Esophagus muscularis mucosa (tissue), 4 donors: Measurements from ENCODE around the gene UBE2U. TPM values are rescaled to one million over a fixed set of nuclear protein-coding genes. Genes with fewer than 3 reads are reported as not detected.

Experiments used
- DNase-seq: peaks from one replicate; pipeline ENCODE4 v3.0.0-alpha.2; 2017; ENCODE audit errors: extremely low spot score
- H3K27ac ChIP-seq, 4 donors: fragments of 200-600 bp; sonication (generic); replicated peaks in 1 of 4; 1 replicate in 3 of 4; 2 replicates in 1 of 4; pipeline ENCODE4 v1.5.1; 2016 to 2019; ENCODE audit warnings: mild to moderate bottlenecking in 1 of 4
- H3K27me3 ChIP-seq, 4 donors: fragments of 200-600 bp; sonication (generic); one replicate each; pipeline versions ENCODE4 v1.5.1 to v1.6.0; 2016 to 2019
- H3K36me3 ChIP-seq, 4 donors: fragments of 200-600 bp; sonication (generic); one replicate each; pipeline ENCODE4 v1.5.1; 2016 to 2019
- H3K4me1 ChIP-seq, 4 donors: fragments of 200-600 bp; sonication (generic); one replicate each; pipeline ENCODE4 v1.5.1; 2016 to 2019
- H3K4me3 ChIP-seq, 4 donors: fragments of 200-600 bp; sonication (generic); 1 replicate in 2 of 4; 2 replicates in 2 of 4; pipeline ENCODE4 v1.5.1; 2016 to 2019; ENCODE audit warnings: mild to moderate bottlenecking in 4 of 4, moderate library complexity in 1 of 4
- H3K9me3 ChIP-seq, 4 donors: fragments of 200-600 bp; sonication (generic); 1 replicate in 3 of 4; 2 replicates in 1 of 4; pipeline ENCODE4 v1.5.1; 2016 to 2019
- EP300 ChIP-seq: sonication (generic); formaldehyde crosslinking; IDR thresholded peaks from one replicate; pipeline ENCODE4 v1.6.1; 2017; ENCODE audit warnings: antibody characterized with exemption
- POLR2A ChIP-seq: fragments of 450-650 bp; IDR thresholded peaks from one replicate; pipeline ENCODE4 v1.6.1; 2017; ENCODE audit warnings: antibody characterized with exemption, moderate library complexity, mild to moderate bottlenecking, low read depth
- POLR2AphosphoS5 ChIP-seq, 2 donors: sonication (generic); formaldehyde crosslinking; IDR thresholded peaks; one replicate each; pipeline ENCODE4 v1.6.1; 2017; ENCODE audit warnings: antibody characterized with exemption in 2 of 2
- WGBS: methylation state at CpG from one replicate; pipeline ENCODE4 v1.1.5; 2018; 5-methylcytosine and 5-hydroxymethylcytosine counted together
- intact Hi-C: fragments of 100-400 bp; cut with DNase I; formaldehyde crosslinking; loops from one replicate; pipeline ENCODE4 v1.15.1; 2023
- total RNA-seq, 4 donors: library from RNA; depleted of rRNA; stranded (reverse); fragments of >200 nt; gene quantifications; one replicate each; pipeline versions ENCODE4 v1.1.0 to v1.2.1, GENCODE V29; 2016
- TF ChIP-seq, protein P1 (sequence below), 3 experiments: fragments of 200-600 bp in 2 of 3; fragments of 450-650 bp in 1 of 3; sonication (generic) in 2 of 3; IDR thresholded peaks; one replicate each; pipeline ENCODE4 v1.5.1; 2017 to 2019; ENCODE audit warnings: antibody characterized with exemption in 3 of 3, mild to moderate bottlenecking in 2 of 3, moderate library complexity in 1 of 3

Gene UBE2U
- total RNA-seq, 4 donors from 2014 or later: not detected

DNA sequence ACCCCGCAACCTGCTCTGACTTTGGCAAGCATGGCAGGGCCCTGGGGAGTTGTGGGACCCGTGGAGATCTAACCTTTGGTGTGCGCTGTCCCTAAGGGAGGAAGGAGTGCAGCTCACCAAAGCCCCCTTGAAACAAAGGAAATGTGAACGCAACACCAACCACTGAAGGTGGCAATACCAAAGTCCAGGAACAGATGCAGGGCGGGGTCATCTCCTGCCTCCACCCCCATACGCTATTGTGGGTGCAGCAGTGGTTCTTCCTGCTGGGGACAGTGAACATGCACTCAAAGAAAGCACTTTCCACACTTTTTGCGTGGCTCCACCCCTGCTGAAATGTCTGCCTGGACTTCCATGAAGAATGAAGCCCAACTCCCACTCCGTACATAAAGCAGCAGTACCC, 93.0 kb downstream of the UBE2U start:
- intact Hi-C loops: no loop called here
- TF ChIP-seq POLR2A (no peak), POLR2AphosphoS5 (IDR thresholded peaks at IDR 0.05) (no peak), EP300 (no peak)
- TF ChIP-seq, protein P1, sequence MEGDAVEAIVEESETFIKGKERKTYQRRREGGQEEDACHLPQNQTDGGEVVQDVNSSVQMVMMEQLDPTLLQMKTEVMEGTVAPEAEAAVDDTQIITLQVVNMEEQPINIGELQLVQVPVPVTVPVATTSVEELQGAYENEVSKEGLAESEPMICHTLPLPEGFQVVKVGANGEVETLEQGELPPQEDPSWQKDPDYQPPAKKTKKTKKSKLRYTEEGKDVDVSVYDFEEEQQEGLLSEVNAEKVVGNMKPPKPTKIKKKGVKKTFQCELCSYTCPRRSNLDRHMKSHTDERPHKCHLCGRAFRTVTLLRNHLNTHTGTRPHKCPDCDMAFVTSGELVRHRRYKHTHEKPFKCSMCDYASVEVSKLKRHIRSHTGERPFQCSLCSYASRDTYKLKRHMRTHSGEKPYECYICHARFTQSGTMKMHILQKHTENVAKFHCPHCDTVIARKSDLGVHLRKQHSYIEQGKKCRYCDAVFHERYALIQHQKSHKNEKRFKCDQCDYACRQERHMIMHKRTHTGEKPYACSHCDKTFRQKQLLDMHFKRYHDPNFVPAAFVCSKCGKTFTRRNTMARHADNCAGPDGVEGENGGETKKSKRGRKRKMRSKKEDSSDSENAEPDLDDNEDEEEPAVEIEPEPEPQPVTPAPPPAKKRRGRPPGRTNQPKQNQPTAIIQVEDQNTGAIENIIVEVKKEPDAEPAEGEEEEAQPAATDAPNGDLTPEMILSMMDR (IDR thresholded peaks at IDR 0.05): no peak
- Histone ChIP-seq H3K27ac (no peak overlapping the region), H3K27me3 (no peaks in the 10 kb centered on the region), H3K9me3 (no peaks in the 10 kb centered on the region), H3K36me3 (no peaks in the 10 kb centered on the region), H3K4me1 (no peaks in the 10 kb centered on the region), H3K4me3 (no peak overlapping the region)
- no peak for DNase-seq
- 92% methylated on average over 7 of the region's 8 CpGs for WGBS

DNA sequence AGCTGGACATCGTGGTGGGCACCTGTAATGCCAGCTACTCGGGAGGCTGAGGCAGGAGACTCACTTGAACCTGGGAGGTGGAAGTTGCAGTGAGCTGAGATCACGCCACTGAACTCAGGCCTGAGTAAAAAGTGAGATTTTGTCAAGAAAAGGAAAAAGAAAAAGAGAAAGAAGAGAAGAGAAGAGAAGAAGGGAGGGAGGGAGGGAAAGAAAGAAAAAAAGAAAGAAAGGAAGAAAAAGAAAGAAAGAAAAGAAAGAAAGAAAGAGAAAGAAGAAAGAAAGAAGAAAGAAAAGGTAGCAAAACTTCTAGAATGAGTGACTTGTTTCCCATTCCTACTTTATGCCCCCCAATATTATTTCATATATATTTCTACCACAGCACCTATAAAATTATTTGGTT, 98.8 kb downstream of the UBE2U start:
- Histone ChIP-seq H3K9me3 (no peaks in the 10 kb centered on the region), H3K4me1 (no peaks in the 10 kb centered on the region), H3K27ac (no peak overlapping the region), H3K27me3 (no peaks in the 10 kb centered on the region), H3K4me3 (no peak overlapping the region), H3K36me3 (no peaks in the 10 kb centered on the region)
- TF ChIP-seq POLR2AphosphoS5 (IDR thresholded peaks at IDR 0.05): no peak
- no peak for TF ChIP-seq EP300
- TF ChIP-seq, protein P1 (IDR thresholded peaks at IDR 0.05): no peak
- TF ChIP-seq POLR2A: no peak
- no peak for DNase-seq
- WGBS: 91% methylated on average over 3 of the region's 3 CpGs
- intact Hi-C loops: no loop called here

DNA sequence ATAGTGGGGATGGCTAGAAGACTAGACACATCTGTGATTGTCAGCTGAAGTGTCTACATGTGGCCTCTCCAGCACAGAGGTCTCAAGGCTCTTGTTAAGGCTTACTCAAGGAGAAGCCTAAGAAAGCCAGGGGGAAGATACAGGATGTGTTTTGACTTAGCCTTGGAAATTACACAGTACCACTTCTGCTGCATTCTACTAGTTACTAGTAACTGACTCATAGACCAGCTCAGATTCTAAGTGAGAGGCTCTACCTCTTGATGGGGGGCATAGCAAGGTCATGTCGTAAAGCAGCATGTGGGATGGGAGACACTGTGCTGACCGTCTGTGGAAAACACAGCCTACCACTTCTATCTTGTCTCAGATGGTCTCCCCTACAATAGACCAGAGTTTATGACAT, 99.5 kb downstream of the UBE2U start:
- Histone ChIP-seq H3K27ac (no peak overlapping the region), H3K36me3 (no peaks in the 10 kb centered on the region), H3K27me3 (no peaks in the 10 kb centered on the region), H3K9me3 (no peaks in the 10 kb centered on the region), H3K4me1 (no peaks in the 10 kb centered on the region), H3K4me3 (no peak overlapping the region)
- TF ChIP-seq EP300: no peak
- TF ChIP-seq POLR2A: no peak
- intact Hi-C loops: no loop called here
- 81% methylated on average over 2 of the region's 2 CpGs for WGBS
- DNase-seq: no peak

DNA sequence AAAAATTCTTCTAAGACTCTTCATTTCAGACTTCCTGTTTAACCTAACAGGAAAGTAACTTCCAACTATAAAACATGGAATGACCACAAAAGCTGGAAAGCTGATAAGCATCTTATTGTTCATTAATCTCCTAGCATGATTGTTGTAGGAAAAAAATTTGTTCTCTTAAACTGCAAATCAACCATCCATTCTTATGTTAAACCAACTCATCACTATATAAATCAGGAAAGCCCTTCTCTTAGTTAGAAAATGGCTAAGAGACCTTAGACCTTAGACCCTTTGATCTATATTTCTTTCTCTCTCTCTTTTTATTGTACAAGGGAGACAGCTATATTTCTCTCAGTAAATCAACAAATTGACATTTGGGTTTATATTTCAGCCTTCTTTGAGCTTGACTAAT, 101.4 kb downstream of the UBE2U start:
- no peaks in the 10 kb centered on the region for H3K4me1 ChIP-seq
- no peak for DNase-seq
- H3K4me3 ChIP-seq: no peak overlapping the region
- H3K9me3 ChIP-seq: no peaks in the 10 kb centered on the region
- no peak for TF ChIP-seq EP300
- TF ChIP-seq, protein P1 (IDR thresholded peaks at IDR 0.05): no peak
- no peak for TF ChIP-seq POLR2AphosphoS5 (IDR thresholded peaks at IDR 0.05)
- TF ChIP-seq POLR2A: no peak
- no peaks in the 10 kb centered on the region for H3K36me3 ChIP-seq
- intact Hi-C loops: no loop called here
- H3K27me3 ChIP-seq: no peaks in the 10 kb centered on the region
- no peak overlapping the region for H3K27ac ChIP-seq

DNA sequence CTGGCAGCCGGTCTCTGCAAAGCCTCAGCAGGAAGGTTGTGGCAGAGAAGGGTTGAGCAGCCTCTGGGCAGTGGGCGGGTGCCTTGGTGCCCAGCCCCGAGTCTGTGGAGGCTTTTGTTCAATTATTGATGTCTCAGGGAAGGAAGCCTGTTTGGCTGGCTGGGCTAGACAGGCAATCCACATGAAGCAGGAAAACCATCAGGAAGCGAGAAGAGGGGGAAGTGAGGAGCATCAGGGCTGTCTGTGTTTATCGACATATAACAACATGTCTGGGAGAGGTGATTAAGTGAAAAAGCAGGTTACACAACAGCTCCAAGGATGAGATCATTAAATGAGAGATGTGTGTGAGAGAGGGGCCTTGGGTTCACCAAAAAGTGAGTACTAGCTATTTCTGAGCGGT, 105.4 kb downstream of the UBE2U start:
- H3K9me3 ChIP-seq: no peaks in the 10 kb centered on the region
- H3K4me3 ChIP-seq: no peak overlapping the region
- H3K27me3 ChIP-seq: no peaks in the 10 kb centered on the region
- no peaks in the 10 kb centered on the region for H3K36me3 ChIP-seq
- intact Hi-C loops: no loop called here
- no peaks in the 10 kb centered on the region for H3K4me1 ChIP-seq
- no peak for DNase-seq
- TF ChIP-seq POLR2A: no peak
- TF ChIP-seq, protein P1 (IDR thresholded peaks at IDR 0.05): no peak
- TF ChIP-seq EP300: no peak
- no peak for TF ChIP-seq POLR2AphosphoS5 (IDR thresholded peaks at IDR 0.05)
- 66% methylated on average over 6 of the region's 6 CpGs for WGBS
- no peak overlapping the region for H3K27ac ChIP-seq
